ENCODE data around the gene WEE2. TPM values are rescaled to one million over a fixed set of nuclear protein-coding genes. Genes with fewer than 3 reads are reported as not detected.

WEE2 gene
- total and polyA plus RNA-seq, 2 of the 13 experiments (the other 11 are each of a cell fraction or from before 2014, with no cell fraction given), result not detected

DNA sequence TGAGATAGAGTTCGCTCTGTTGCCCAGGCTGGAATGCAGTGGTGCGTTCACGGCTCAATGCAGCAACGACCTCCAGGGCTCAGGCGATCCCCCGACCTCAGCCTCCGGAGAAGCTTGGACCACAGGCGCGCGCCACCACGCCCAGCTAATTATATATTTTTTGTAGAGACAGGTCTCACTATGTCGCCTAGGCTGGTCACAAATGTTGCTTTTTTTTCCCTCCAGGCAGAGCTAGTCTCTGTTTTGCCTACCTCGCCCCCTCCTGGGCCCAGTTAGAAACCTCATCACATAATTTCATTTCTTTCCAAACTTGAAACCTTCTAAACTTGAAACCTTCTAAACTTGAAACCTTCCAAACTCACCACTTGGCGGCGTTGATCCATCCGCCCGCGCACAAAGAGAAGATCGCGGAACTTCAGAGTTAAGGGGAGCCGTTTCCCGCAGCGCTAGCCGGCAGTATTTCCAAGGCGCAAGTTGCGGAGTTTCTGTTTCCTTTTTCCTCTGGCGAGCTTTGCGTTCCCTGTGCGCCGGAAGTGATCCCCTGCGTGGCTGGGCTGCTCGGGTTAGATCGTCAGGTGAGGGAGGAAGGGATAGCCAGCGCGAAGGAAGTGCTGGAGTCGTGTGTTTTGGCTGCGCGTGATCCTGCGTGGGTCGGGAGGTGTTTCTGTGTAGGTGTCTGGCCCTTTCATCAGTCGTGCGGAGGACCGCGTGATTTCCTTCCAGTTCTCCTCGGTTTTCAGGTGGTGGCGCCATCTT lies 29.9 kb downstream of the WEE2 start, which contains the start of gene SSBP1 (continued):
- TF ChIP-seq, protein P1, sequence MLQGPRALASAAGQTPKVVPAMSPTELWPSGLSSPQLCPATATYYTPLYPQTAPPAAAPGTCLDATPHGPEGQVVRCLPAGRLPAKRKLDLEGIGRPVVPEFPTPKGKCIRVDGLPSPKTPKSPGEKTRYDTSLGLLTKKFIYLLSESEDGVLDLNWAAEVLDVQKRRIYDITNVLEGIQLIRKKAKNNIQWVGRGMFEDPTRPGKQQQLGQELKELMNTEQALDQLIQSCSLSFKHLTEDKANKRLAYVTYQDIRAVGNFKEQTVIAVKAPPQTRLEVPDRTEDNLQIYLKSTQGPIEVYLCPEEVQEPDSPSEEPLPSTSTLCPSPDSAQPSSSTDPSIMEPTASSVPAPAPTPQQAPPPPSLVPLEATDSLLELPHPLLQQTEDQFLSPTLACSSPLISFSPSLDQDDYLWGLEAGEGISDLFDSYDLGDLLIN (CRISPR knock-in tag; IDR thresholded peaks at IDR 0.05; ENCODE audit: borderline replicate concordance), result no peak
- TF ChIP-seq TCF12 (IDR thresholded peaks at IDR 0.05), result no peak
- 0 out of 2 replicates have a peak, but pooled peaks have one; percentile 48 for TF ChIP-seq TCF12 (CRISPR knock-in tag; IDR thresholded peaks at IDR 0.05)
- 0 out of 2 replicates have a peak, but pooled peaks have one; percentile 69 for TF ChIP-seq CC2D1A (CRISPR knock-in tag; IDR thresholded peaks at IDR 0.05)
- peak; percentile 52; the same call in 1 of the 2 replicates for TF ChIP-seq PAWR (CRISPR knock-in tag; IDR thresholded peaks at IDR 0.05; ENCODE audit: borderline replicate concordance)
- peak; percentile 84 for TF ChIP-seq ZNF558 (CRISPR knock-in tag; IDR thresholded peaks at IDR 0.05; ENCODE audit: borderline replicate concordance)
- no peak for TF ChIP-seq PAX8 (CRISPR knock-in tag; IDR thresholded peaks at IDR 0.05; ENCODE audit: borderline replicate concordance)
- TF ChIP-seq, protein P2, sequence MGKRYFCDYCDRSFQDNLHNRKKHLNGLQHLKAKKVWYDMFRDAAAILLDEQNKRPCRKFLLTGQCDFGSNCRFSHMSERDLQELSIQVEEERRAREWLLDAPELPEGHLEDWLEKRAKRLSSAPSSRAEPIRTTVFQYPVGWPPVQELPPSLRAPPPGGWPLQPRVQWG (CRISPR knock-in tag; IDR thresholded peaks at IDR 0.05; ENCODE audit: borderline replicate concordance, low read depth), result no peak
- no peak for TF ChIP-seq TRIM24 (CRISPR knock-in tag; IDR thresholded peaks at IDR 0.05)
- no peak for TF ChIP-seq AGO2 (optimal IDR thresholded peaks at IDR 0.05; ENCODE audit: low read depth, low read length)
- TF ChIP-seq, protein P3, sequence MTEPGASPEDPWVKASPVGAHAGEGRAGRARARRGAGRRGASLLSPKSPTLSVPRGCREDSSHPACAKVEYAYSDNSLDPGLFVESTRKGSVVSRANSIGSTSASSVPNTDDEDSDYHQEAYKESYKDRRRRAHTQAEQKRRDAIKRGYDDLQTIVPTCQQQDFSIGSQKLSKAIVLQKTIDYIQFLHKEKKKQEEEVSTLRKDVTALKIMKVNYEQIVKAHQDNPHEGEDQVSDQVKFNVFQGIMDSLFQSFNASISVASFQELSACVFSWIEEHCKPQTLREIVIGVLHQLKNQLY (CRISPR knock-in tag; IDR thresholded peaks at IDR 0.05), result no peak
- TF ChIP-seq, protein P4, sequence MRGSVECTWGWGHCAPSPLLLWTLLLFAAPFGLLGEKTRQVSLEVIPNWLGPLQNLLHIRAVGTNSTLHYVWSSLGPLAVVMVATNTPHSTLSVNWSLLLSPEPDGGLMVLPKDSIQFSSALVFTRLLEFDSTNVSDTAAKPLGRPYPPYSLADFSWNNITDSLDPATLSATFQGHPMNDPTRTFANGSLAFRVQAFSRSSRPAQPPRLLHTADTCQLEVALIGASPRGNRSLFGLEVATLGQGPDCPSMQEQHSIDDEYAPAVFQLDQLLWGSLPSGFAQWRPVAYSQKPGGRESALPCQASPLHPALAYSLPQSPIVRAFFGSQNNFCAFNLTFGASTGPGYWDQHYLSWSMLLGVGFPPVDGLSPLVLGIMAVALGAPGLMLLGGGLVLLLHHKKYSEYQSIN (CRISPR knock-in tag; IDR thresholded peaks at IDR 0.05; ENCODE audit: borderline replicate concordance), result no peak
- peak; percentile 40; the same call in 1 of the 2 replicates for TF ChIP-seq NCOR1 (IDR thresholded peaks at IDR 0.05; ENCODE audit: borderline replicate concordance, low read length)
- TF ChIP-seq, protein P5, sequence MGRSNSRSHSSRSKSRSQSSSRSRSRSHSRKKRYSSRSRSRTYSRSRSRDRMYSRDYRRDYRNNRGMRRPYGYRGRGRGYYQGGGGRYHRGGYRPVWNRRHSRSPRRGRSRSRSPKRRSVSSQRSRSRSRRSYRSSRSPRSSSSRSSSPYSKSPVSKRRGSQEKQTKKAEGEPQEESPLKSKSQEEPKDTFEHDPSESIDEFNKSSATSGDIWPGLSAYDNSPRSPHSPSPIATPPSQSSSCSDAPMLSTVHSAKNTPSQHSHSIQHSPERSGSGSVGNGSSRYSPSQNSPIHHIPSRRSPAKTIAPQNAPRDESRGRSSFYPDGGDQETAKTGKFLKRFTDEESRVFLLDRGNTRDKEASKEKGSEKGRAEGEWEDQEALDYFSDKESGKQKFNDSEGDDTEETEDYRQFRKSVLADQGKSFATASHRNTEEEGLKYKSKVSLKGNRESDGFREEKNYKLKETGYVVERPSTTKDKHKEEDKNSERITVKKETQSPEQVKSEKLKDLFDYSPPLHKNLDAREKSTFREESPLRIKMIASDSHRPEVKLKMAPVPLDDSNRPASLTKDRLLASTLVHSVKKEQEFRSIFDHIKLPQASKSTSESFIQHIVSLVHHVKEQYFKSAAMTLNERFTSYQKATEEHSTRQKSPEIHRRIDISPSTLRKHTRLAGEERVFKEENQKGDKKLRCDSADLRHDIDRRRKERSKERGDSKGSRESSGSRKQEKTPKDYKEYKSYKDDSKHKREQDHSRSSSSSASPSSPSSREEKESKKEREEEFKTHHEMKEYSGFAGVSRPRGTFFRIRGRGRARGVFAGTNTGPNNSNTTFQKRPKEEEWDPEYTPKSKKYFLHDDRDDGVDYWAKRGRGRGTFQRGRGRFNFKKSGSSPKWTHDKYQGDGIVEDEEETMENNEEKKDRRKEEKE (IDR thresholded peaks at IDR 0.05), result no peak
- TF ChIP-seq ARNT (IDR thresholded peaks at IDR 0.05), result no peak
- TF ChIP-seq, protein P6, sequence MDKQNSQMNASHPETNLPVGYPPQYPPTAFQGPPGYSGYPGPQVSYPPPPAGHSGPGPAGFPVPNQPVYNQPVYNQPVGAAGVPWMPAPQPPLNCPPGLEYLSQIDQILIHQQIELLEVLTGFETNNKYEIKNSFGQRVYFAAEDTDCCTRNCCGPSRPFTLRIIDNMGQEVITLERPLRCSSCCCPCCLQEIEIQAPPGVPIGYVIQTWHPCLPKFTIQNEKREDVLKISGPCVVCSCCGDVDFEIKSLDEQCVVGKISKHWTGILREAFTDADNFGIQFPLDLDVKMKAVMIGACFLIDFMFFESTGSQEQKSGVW (CRISPR knock-in tag; IDR thresholded peaks at IDR 0.05; ENCODE audit: borderline replicate concordance), result no peak
- no peak for TF ChIP-seq CENPX (CRISPR knock-in tag; IDR thresholded peaks at IDR 0.05)
- no peak for TF ChIP-seq NBN (conservative IDR thresholded peaks at IDR 0.05)
- no peak for TF ChIP-seq DPF2 (CRISPR knock-in tag; IDR thresholded peaks at IDR 0.05; ENCODE audit: borderline replicate concordance, low read depth)
- TF ChIP-seq MED13 (CRISPR knock-in tag; IDR thresholded peaks at IDR 0.05), result 0 out of 2 replicates have a peak, but pooled peaks have one; percentile 67
- TF ChIP-seq FOXK1 (CRISPR knock-in tag; IDR thresholded peaks at IDR 0.05; ENCODE audit: borderline replicate concordance, low read depth), result peak; percentile 98
- no peak for TF ChIP-seq SP140L (CRISPR knock-in tag; IDR thresholded peaks at IDR 0.05; ENCODE audit: borderline replicate concordance)
